ENCODE measurements around the gene UFD1. TPM values are rescaled to one million over a fixed set of nuclear protein-coding genes. Genes with fewer than 3 reads are reported as not detected.

Gene UFD1
- total and polyA plus RNA-seq, 4 donors, result 23.1 to 111 (median 70.0) TPM

DNA sequence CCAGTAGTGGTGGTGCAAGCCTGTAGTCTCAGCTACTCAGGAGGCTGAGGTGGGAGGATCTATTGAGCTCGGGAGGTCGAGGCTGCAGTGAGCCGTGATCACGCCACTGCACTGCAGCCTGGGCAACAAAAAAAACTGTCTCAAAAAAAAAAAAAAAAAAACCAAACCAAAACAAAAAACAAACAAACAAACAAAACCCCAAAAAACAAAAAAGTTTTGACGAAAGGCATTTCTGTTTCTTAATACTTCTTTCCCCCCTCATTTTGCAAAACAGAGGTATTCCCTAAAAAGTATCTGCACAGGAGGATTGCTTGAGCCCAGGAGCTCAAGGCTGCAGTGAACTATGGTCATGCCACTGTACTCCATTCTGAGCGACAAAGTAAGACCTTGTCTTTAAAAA lies 58.7 kb downstream of the UFD1 start:
- DNase-seq (no peak), ATAC-seq (ENCODE audit: insufficient read depth, low FRiP score) (no peak)
- Histone ChIP-seq H3K4me1 (ENCODE audit: control insufficient read depth in 5 of 5, insufficient read depth in 5 of 5, low read length in 5 of 5) (peaks cover 0 to 7% (median 0%) of the 10 kb centered on the region in 5 donors), H3K27me3 (ENCODE audit: control insufficient read depth in 3 of 3, insufficient read depth in 3 of 3, low read length in 2 of 3) (no peaks in the 10 kb centered on the region), H3K4me3 (no peak overlapping the region), H3K9me3 (ENCODE audit: control insufficient read depth in 4 of 4, insufficient read depth in 3 of 4, low read length in 3 of 4) (no peaks in the 10 kb centered on the region), H3K27ac (ENCODE audit: low read depth in 1 of 2, low read length in 1 of 2) (no peak overlapping the region), H3K36me3 (ENCODE audit: control insufficient read depth in 4 of 4, insufficient read depth in 4 of 4, low read length in 4 of 4) (no peaks in the 10 kb centered on the region), H3K9ac (ENCODE audit: insufficient read depth in 1 of 2, low read length in 2 of 2) (no peak overlapping the region)
- WGBS, 2 donors, result 87 to 95% methylated on average over 6 of the region's 6 CpGs
- TF ChIP-seq, protein P1, sequence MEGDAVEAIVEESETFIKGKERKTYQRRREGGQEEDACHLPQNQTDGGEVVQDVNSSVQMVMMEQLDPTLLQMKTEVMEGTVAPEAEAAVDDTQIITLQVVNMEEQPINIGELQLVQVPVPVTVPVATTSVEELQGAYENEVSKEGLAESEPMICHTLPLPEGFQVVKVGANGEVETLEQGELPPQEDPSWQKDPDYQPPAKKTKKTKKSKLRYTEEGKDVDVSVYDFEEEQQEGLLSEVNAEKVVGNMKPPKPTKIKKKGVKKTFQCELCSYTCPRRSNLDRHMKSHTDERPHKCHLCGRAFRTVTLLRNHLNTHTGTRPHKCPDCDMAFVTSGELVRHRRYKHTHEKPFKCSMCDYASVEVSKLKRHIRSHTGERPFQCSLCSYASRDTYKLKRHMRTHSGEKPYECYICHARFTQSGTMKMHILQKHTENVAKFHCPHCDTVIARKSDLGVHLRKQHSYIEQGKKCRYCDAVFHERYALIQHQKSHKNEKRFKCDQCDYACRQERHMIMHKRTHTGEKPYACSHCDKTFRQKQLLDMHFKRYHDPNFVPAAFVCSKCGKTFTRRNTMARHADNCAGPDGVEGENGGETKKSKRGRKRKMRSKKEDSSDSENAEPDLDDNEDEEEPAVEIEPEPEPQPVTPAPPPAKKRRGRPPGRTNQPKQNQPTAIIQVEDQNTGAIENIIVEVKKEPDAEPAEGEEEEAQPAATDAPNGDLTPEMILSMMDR (IDR thresholded peaks at IDR 0.05; ENCODE audit: control extremely low read depth, extremely low read depth), result no peak

GRCh38 chr22:19419464-19420178 lies 59.4 kb downstream of the UFD1 start:
- DNase-seq (no peak), ATAC-seq (ENCODE audit: insufficient read depth, low FRiP score) (no peak)
- peaks cover 0 to 5% (median 0%) of the 10 kb centered on the region in 5 donors for H3K4me1 ChIP-seq (ENCODE audit: control insufficient read depth in 5 of 5, insufficient read depth in 5 of 5, low read length in 5 of 5)
- TF ChIP-seq, protein P1 (IDR thresholded peaks at IDR 0.05; ENCODE audit: control extremely low read depth, extremely low read depth), result no peak
- no peak overlapping the region for H3K9ac ChIP-seq (ENCODE audit: insufficient read depth in 1 of 2, low read length in 2 of 2)
- no peaks in the 10 kb centered on the region for H3K9me3 ChIP-seq (ENCODE audit: control insufficient read depth in 4 of 4, insufficient read depth in 3 of 4, low read length in 3 of 4)
- H3K4me3 ChIP-seq, result no peak overlapping the region
- no peaks in the 10 kb centered on the region for H3K27me3 ChIP-seq (ENCODE audit: control insufficient read depth in 3 of 3, insufficient read depth in 3 of 3, low read length in 2 of 3)
- H3K36me3 ChIP-seq (ENCODE audit: control insufficient read depth in 4 of 4, insufficient read depth in 4 of 4, low read length in 4 of 4), result no peaks in the 10 kb centered on the region
- H3K27ac ChIP-seq (ENCODE audit: low read depth in 1 of 2, low read length in 1 of 2), result no peak overlapping the region
- WGBS, 2 donors, result 40 to 59% methylated on average over 5 of the region's 5 CpGs

- H3K9ac ChIP-seq (ENCODE audit: insufficient read depth in 1 of 2, low read length in 2 of 2), result no peak overlapping the region
- no peaks in the 10 kb centered on the region for H3K9me3 ChIP-seq (ENCODE audit: control insufficient read depth in 4 of 4, insufficient read depth in 3 of 4, low read length in 3 of 4)
- no peak overlapping the region for H3K27ac ChIP-seq (ENCODE audit: low read depth in 1 of 2, low read length in 1 of 2)
- DNase-seq (no peak), ATAC-seq (ENCODE audit: insufficient read depth, low FRiP score) (no peak)
- no peaks in the 10 kb centered on the region for H3K36me3 ChIP-seq (ENCODE audit: control insufficient read depth in 4 of 4, insufficient read depth in 4 of 4, low read length in 4 of 4)
- TF ChIP-seq, protein P1 (IDR thresholded peaks at IDR 0.05; ENCODE audit: control extremely low read depth, extremely low read depth), result no peak
- 39 to 72% methylated on average over 5 of the region's 5 CpGs for WGBS, 2 donors
- no peak overlapping the region for H3K4me3 ChIP-seq
- no peaks in the 10 kb centered on the region for H3K27me3 ChIP-seq (ENCODE audit: control insufficient read depth in 3 of 3, insufficient read depth in 3 of 3, low read length in 2 of 3)
- peaks cover 0 to 5% (median 0%) of the 10 kb centered on the region in 5 donors for H3K4me1 ChIP-seq (ENCODE audit: control insufficient read depth in 5 of 5, insufficient read depth in 5 of 5, low read length in 5 of 5)
These were observed 59.9 kb downstream of the UFD1 start for GRCh38 chr22:19419086-19419463.
